Smooth muscle cell of the brain vasculature (primary cell): ENCODE results near the gene SOX5.

Experiments used
- DNase-seq: peaks from one replicate; pipeline ENCODE4 v3.0.0-alpha.2; 2012; ENCODE audit warnings: low read depth, low spot score

The SOX5 gene

GRCh38 chr12:23614280-23614679, 335.2 kb downstream of the SOX5 start:
- DNase-seq = no peak

- DNase-seq = no peak
These were observed 338.1 kb downstream of the SOX5 start for GRCh38 chr12:23611320-23611719.

GRCh38 chr12:23600919-23601318, 348.6 kb downstream of the SOX5 start:
- DNase-seq = no peak

- no peak for DNase-seq
These were observed 352.9 kb downstream of the SOX5 start for GRCh38 chr12:23596568-23596967.

- no peak for DNase-seq
These were observed 361.5 kb downstream of the SOX5 start for GRCh38 chr12:23587833-23588559.

GRCh38 chr12:23585782-23586163, 363.7 kb downstream of the SOX5 start:
- DNase-seq = no peak

GRCh38 chr12:23585156-23585781, 364.2 kb downstream of the SOX5 start:
- DNase-seq = no peak

- no peak for DNase-seq
These were observed 367.6 kb downstream of the SOX5 start for GRCh38 chr12:23581913-23582312.

GRCh38 chr12:23579257-23579656, 370.2 kb downstream of the SOX5 start:
- no peak for DNase-seq

GRCh38 chr12:23576372-23576771, 373.1 kb downstream of the SOX5 start:
- DNase-seq = no peak

GRCh38 chr12:23569356-23569755, 380.1 kb downstream of the SOX5 start:
- no peak for DNase-seq

- DNase-seq = no peak
These were observed 383.3 kb downstream of the SOX5 start for GRCh38 chr12:23566133-23566532.

- no peak for DNase-seq
These were observed 384.9 kb downstream of the SOX5 start for GRCh38 chr12:23564451-23565152.

GRCh38 chr12:23561364-23562345, 387.8 kb downstream of the SOX5 start:
- DNase-seq = no peak

- DNase-seq = no peak
These were observed 388.9 kb downstream of the SOX5 start for GRCh38 chr12:23560611-23561010.

- no peak for DNase-seq
These were observed 390.2 kb downstream of the SOX5 start for GRCh38 chr12:23559268-23559753.

- DNase-seq = no peak
These were observed 392.8 kb downstream of the SOX5 start for GRCh38 chr12:23556661-23557060.

GRCh38 chr12:23555825-23556207, 393.7 kb downstream of the SOX5 start:
- DNase-seq = no peak

GRCh38 chr12:23555180-23555824, 394.2 kb downstream of the SOX5 start:
- DNase-seq = no peak

GRCh38 chr12:23552417-23552816, 397.1 kb downstream of the SOX5 start:
- DNase-seq = no peak

- no peak for DNase-seq
These were observed 398.7 kb downstream of the SOX5 start for GRCh38 chr12:23550753-23551152.
